NCI-H2107 (cell line): Measurements from ENCODE around the gene PPP1R14D.

Experiments
- DNase-seq: peaks from one replicate; lab custom pipeline; 2025; lab: John Stamatoyannopoulos, UW

Gene PPP1R14D

DNA sequence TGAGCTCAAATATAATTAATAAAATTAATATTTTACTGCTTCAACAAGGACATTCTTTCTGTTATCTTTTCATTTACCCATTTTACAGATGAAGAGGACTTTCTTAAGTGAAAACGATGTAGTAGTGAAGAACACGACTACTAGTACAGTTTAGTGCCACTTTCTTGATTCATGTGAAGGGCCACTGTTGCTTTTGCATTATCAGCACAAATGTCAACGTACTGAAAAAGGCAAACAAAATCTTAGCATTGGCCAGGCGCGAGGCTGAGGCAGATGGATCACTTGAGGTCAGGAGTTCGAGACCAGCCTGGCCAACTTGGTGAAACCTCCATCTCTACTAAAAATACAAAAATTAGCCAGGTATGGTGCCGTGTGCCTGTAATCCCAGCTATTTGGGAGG, 9.5 kb downstream of the PPP1R14D start:
- DNase-seq = no peak

DNA sequence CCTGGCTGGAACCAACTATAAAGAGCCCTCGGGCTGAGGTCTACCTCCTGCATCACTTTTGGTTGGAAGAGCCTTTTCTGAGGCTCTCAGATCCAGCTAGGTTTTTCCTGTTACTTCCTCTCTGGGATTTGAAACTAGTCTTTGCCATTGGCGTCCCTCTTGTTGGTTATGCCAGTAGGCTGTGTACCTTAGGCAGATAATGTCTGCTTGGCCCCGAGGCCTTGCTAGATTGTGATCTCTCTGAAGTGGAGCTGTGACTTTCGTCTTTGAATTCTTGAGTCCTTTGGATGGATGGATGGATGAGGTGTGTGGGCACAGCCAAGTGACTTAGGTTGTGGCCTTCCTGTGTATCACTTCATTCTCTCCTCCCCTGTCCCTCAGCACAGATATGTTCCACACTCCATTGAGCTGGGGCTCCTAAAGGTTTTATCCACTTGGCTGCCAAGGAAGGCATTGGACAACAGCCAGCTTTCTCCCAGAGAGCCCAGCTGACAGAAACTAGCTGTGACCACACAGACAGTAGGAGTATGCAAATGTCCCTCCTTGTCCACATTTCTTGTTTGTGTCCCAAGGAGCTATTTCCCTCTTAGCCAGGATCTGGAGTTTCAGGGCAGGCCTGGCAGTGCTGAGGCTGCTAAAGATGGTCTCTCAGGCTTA, 13.3 kb downstream of the PPP1R14D start:
- no peak for DNase-seq

- no peak for DNase-seq
Measured at GRCh38 chr15:40812721-40813425, 15.6 kb downstream of the PPP1R14D start.

DNA sequence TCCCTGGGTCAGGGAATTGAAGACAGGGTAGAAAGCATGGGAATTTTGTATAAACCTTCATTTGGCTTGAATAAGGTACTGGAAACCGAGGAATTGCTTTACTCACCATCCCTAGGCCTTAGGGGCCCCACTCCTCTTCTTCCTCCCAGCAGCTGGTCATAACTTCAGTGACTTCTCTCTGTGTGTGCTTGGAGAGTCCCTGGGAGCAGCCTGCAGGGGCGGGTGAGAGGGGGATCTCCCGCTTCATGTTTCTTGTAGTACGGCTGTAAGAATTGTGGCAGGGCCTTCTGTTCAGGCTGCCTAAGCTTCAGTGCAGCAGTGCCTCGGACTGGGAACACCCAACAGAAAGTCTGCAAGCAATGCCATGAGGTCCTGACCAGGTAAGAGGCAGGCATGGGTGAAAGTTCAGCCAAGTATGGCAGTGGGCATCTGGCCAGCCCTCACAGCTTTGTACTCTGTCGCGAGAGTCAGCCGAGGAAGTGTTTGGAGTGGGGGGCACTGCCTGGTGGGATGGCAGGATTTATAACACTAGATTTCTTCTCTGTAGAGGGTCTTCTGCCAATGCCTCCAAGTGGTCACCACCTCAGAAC, 19.6 kb downstream of the PPP1R14D start:
- DNase-seq = no peak

GRCh38 chr15:40807888-40808461, 20.5 kb downstream of the PPP1R14D start:
- no peak for DNase-seq

GRCh38 chr15:40807028-40807887, 21.2 kb downstream of the PPP1R14D start, which contains the start of the genes DNAJC17 and ZFYVE19:
Gene DNAJC17 (minus strand): TSS chr15:40807473. CDS start chr15:40807446, 27 bp downstream.
Gene ZFYVE19 (plus strand): TSS chr15:40807089. CDS start chr15:40807590, 501 bp downstream.
- DNase-seq = peak; percentile 78

DNA sequence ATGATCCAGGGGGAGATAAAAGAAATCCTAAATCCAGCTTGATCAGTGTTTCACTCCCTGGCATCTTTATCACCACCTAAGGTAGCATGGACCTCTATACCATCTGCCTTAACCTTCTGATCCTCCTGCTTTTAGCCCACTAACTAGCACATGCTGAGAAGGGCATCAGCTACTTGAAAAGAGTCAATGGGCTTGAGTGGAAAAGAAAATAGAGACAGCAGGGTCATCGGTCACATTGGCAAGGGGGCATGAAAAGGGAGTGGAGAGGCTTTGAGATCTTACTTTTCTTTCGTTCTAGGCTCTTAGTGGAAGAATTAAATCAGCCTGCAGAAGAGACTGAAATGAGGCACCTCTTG, 21.9 kb downstream of the PPP1R14D start:
- no peak for DNase-seq

DNA sequence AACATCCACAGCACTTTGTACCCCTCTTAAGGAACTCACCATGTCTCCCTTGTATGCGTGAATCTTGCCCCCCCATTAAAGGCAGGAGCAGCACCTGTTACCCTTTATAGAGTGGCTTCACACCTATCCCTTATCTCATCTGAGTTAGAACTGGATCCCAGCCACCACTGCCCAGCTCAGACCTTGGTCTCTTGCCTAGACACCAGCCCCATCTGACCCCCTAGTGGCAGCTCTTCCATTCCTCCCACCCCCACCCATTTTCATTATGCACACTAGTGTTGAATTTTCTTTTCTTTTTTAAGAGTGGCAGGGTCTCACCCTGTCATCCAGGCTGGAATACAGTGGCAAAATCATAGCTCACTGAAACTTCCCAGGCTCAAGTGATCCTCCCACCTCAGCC, 24.8 kb downstream of the PPP1R14D start:
- DNase-seq = no peak

GRCh38 chr15:40803076-40803475, 25.4 kb downstream of the PPP1R14D start:
- no peak for DNase-seq

DNA sequence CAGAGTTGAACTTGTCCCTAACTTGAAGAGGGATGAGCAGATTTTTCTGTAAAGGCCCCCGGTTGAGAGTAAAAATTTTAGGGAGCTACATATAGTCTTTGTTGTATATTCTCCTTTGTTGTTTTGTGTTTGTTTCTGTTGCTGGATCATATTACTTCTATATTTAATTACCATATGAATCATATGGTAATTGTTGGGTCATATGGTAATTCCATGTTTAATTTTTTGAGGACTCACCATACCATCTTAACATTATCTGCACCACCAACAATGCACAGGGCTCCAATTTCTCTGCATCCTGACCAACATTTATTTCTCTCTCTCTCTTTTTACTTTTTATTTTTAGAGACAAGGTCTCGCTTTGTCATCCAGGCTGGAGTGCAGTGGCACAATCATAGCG, 29.0 kb downstream of the PPP1R14D start:
- no peak for DNase-seq

DNA sequence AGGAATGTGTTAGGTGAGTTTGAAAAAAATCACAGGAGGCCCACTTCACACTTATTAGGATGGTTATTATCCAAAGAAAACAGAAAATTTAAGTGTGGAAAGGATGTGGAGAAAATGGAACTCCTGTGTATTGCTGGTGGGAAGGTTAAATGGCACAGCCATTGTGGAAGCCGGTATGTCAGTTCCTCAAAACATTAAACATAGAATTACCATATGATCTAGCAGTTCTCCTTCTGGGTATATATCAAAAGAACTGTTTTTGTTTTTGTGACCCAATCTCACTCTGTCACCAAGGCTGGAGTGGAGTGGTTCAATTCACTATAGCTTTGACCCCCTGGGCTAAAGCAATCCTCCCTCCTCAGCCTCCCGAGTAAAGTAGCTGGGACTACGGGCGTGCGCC, 32.0 kb downstream of the PPP1R14D start:
- DNase-seq = no peak

- no peak for DNase-seq
Measured at GRCh38 chr15:40796041-40796440, 32.5 kb downstream of the PPP1R14D start.

- DNase-seq = no peak
Measured at GRCh38 chr15:40793216-40793989, 35.1 kb downstream of the PPP1R14D start.

DNA sequence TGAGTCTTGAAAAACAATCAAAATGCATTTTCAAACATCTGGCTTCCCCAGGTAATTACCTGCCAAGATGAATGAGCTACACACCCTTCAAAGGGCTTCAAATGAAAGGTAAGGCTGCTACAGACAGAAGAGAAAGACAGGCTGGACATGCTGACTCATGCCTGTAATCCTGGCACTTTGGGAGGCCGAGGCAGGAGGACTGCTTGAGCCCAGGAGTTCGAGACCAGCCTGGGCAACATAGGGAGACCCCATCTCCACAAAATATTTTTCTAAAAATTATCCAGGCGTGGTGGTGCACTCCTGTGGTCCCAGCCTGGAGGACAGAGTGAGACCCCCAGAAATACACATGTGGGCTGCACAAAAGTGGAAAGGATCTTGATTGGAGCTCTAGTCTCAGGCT, 36.1 kb downstream of the PPP1R14D start:
- DNase-seq = no peak

DNA sequence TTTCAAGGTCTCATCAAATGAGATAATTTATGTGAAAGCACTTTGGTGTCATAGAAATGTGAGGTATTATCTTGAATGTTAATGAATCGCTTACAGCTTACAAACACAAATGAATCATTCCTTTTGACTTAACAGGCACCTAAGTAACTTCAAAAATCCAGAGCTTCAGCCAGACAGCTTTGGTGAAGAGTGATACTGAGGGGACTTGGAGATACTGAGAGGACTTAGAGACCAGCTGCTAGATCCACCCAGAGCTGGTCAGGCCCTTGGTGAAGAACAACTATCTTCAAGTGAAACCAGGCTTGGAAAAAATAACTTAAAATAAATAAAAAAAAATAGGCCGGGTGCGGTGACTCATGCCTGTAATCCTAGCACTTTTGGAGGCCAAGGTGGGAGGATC, 37.8 kb downstream of the PPP1R14D start:
- no peak for DNase-seq

- no peak for DNase-seq
Measured at GRCh38 chr15:40789999-40790398, 38.5 kb downstream of the PPP1R14D start.

- no peak for DNase-seq
Measured at GRCh38 chr15:40789119-40789518, 39.4 kb downstream of the PPP1R14D start.

- no peak for DNase-seq
Measured at GRCh38 chr15:40787991-40788390, 40.5 kb downstream of the PPP1R14D start.

DNA sequence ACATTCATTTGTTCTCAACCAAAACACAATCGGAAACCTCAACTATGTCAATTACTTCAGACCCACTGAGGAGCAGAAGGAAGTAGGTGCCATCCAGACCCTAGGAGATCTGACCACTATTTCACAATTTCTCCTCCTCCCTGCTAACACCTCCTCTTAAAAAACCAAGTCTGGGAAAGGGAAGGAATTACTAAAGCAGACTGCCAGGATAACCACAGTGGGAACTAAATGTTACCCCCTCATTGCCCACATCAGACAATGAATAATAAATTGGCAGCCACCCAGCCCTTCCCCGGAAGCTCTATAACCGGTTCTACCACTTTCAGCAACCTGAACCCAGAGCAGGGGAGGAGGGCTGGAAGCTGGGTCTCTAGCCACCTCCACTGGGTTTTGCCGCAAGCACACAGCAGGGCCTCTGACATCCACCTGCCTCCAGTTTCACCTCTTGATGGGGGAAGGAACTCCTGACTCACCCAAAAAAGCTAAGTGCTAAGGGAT, 41.1 kb downstream of the PPP1R14D start:
- DNase-seq = peak; percentile 73

DNA sequence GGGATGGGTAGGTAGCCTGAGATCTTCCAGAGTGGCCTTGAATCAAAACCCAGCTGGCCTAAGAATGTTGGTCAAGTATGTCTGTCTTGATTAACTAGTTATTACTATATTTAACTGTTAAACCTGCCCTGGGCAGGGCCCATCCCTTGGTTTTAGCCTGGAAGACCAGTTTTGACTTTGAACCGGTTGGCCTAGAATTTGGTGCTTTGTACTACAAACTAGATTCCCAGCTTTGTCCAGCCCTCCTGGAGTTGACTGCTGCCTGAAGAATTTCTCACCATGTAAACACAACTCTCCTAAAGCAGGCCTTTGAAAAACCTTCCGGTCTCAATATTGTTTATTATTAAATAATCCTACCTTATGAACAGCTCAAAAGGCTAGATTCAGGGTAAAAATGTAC, 42.7 kb downstream of the PPP1R14D start:
- DNase-seq = no peak

- DNase-seq = no peak
Measured at GRCh38 chr15:40785164-40785563, 43.3 kb downstream of the PPP1R14D start.
